ENCODE data around the gene GGA1. TPM values are rescaled to one million over a fixed set of nuclear protein-coding genes. Genes with fewer than 3 reads are reported as not detected.

The GGA1 gene
- total and polyA plus RNA-seq, 2 of the 4 experiments (the other 2 are of a cell fraction), result 17.2 to 48.5 TPM

- CTCF ChIA-PET, result interaction anchor here (1.0 to 1.2 kb wide), 2 partner anchors 23 kb away, joined by 3 to 5 read pairs; no protein-coding TSS in a partner anchor
- WGBS, 2 experiments (ENCODE audit: extremely low coverage in 2 of 2, insufficient read length in 1 of 2), result 70% methylated on average over 4 of the region's 21 CpGs; no CpG with 5 or more reads in 1 of the 2 experiments
- intact Hi-C loops (cut with micrococcal nuclease), result no loop called here
- Histone ChIP-seq H2BK15ac (ENCODE audit: low read depth, low read length) (no peak overlapping the region), H3K36me3 (ENCODE audit: control insufficient read depth, insufficient read depth, low read length) (peaks cover 46% of the 10 kb centered on the region), H3K79me1 (ENCODE audit: low read depth in 1 of 2, low read length in 2 of 2) (peaks cover 28 to 73% of the 10 kb centered on the region in 2 experiments; a peak in 3 of 4 replicates), H3K18ac (ENCODE audit: low read depth, low read length) (no peak overlapping the region), H3K56ac (ENCODE audit: extremely low read depth, insufficient read depth, low read length) (no peak overlapping the region), H4K20me1 (ENCODE audit: insufficient read depth, low read length) (peaks cover 79% of the 10 kb centered on the region), H4K8ac (ENCODE audit: low read depth in 2 of 2, low read length in 2 of 2) (no peak overlapping the region), H3K4me3 (ENCODE audit: insufficient read depth, low read depth, low read length) (no peak overlapping the region), H2AK9ac (replicated peaks; ENCODE audit: low read depth, low read length, poor library complexity) (peak overlapping the region; percentile 65), H2BK5ac (ENCODE audit: low read depth, low read length, poor library complexity, severe bottlenecking) (no peak overlapping the region), H2AFZ (replicated peaks; ENCODE audit: low read length, poor library complexity) (peak overlapping the region; percentile 51), H2BK20ac (ENCODE audit: low read depth, low read length) (no peak overlapping the region), H3K9ac (ENCODE audit: low read depth, low read length) (no peak overlapping the region), H3K23ac (ENCODE audit: low read depth, low read length) (no peak overlapping the region), H4K91ac (ENCODE audit: insufficient read depth, low read depth, low read length) (no peak overlapping the region), H3K27me3 (ENCODE audit: control insufficient read depth, insufficient read depth, low read length) (no peaks in the 10 kb centered on the region), H3K14ac (replicated peaks; ENCODE audit: low read depth, low read length) (no peak overlapping the region), H3K9me1 (ENCODE audit: insufficient read depth, low read length) (peaks cover 9% of the 10 kb centered on the region; the same call in 1 of the 2 replicates), H3K9me3 (ENCODE audit: control insufficient read depth, insufficient read depth, low read length) (no peaks in the 10 kb centered on the region), H3K4me2 (ENCODE audit: low read depth, low read length) (no peak overlapping the region), H2AK5ac (ENCODE audit: low read depth, low read length) (no peak overlapping the region), H3K4me1 (ENCODE audit: control insufficient read depth, insufficient read depth, low read length) (peaks cover 8% of the 10 kb centered on the region), H2BK120ac (ENCODE audit: low read depth, low read length) (no peak overlapping the region), H3K27ac (ENCODE audit: insufficient read depth, low read length) (no peak overlapping the region), H3K4ac (ENCODE audit: low read depth, low read length) (no peak overlapping the region), H4K5ac (ENCODE audit: low read depth, low read length) (no peak overlapping the region)
- no peak for ATAC-seq (ENCODE audit: low read depth)
- no peak for DNase-seq
- dilution Hi-C loops (cut with HindIII; ENCODE audit: low sequenced_read_pairs, unreplicated experiment), result no loop called here
- no TSS peak for BruUV-seq (replicated peaks)
- TF ChIP-seq RFX5 (IDR thresholded peaks at IDR 0.05; ENCODE audit: low read depth, low read length) (no peak), MAFK (IDR thresholded peaks at IDR 0.05; ENCODE audit: low read depth, low read length) (no peak), MXI1 (IDR thresholded peaks at IDR 0.05; ENCODE audit: borderline replicate concordance, low read depth, low read length) (no peak), RAD21 (IDR thresholded peaks at IDR 0.05; ENCODE audit: low read length) (no peak), NFE2L2 (IDR thresholded peaks at IDR 0.05; ENCODE audit: low read depth, low read length) (no peak), MAZ (IDR thresholded peaks at IDR 0.05; ENCODE audit: borderline replicate concordance, low read depth, low read length) (no peak)
- in situ Hi-C loops (cut with MboI; ENCODE audit: low sequenced_read_pairs), result no loop called here
- POLR2A ChIA-PET (ENCODE audit: unreplicated experiment), result no interaction called here
Measured at GRCh38 chr22:37569009-37569920, 39.4 kb upstream of the GGA1 start.

All from IMR-90 (cell line).